GOT3 (cell line): ENCODE measurements around the gene REPS1.

Experiments
- DNase-seq: peaks from one replicate; lab custom pipeline; 2025; ENCODE audit warnings: mixed read lengths; lab: John Stamatoyannopoulos, UW

Gene REPS1

DNA sequence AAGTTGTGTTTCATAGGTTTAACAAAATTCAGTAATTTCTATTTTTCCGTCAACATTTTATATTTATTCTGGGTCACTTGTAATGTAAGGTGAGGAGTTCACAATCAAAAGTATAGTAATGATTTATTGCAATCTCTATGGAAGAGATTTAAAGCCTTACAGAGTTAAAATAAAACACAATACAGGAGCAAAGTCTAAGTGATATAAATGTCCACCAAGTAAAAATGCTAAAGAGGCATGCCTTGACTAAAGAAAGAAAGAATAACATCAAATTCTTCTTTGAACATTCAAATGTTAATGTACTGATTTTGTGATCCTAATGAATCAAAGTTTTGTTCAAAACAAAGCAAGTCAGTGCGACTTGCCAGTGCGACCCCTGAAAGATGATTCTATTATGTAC is 61.5 kb downstream of the REPS1 start:
- DNase-seq: no peak

DNA sequence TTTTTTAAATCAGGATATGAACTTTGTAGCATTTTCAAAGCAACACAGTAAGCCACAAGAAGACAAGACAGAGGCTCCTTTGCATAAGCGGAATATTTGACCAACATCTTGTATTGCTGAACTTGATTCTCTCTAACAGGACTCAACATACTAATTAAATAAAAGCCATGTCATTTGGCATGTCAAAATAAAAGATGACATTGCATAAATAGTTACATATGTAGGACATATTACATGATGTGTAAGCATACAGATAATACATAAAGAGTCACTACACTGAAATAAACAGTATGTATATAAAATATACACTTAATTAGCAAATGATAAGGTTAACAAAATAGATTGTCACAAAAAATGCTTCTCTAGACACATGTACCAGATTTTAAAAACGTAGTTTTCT is 62.2 kb downstream of the REPS1 start:
- DNase-seq: no peak

DNA sequence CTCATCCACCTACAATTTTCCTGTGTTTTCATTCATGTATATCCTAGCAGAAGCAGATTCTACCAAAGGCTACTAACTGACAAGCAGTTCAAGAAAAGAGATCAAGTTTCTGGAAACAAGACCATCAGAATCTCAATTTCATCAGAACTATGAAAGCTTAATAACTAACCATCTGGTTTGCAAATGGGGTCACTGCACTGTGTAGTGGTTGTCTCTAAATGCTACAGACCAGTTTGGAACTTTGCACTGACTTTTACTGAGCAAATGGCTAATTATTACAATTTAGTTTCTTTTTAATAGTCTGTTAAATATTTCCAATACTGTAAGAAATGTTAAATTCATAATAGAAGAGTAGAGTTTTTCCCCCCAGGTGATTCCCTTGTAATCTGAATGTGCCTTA is 64.5 kb downstream of the REPS1 start:
- no peak for DNase-seq

DNA sequence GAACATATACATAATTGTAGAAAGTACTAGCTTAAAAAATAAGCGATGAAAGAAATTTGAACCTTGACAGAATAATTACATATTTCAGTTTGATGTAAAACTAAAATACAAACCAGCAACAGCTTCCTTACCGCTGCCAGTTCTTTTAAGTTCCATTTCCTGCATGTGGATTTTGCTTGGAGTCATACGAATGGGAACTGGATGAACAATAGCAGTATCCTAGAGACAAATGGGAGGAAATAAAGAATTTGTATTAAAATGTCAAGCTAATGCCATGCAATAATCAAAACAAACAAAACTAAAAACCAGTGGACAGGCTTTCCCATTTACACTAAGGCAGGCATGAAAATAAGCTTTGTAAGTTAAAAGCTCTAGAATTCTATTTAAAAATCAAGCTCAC is 67.1 kb downstream of the REPS1 start:
- DNase-seq: no peak

DNA sequence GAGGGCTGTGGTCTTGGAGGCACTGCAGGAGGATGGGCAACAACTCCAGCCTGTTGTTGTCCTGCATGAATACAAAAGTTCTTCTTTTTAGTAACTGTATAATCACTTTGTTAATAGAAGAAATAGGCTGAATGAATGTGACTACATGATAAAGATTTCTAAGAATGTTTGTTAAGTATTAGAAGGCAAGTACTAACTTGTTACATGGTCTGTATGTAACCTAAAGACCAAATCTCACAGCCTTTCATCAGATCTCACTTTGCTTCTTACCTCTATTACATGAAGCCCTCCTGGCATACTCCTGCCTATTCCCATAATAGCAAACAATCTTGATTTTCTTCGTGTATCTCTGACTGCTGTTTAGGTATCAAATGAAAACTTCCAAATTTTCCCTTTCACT is 73.4 kb downstream of the REPS1 start:
- no peak for DNase-seq

DNA sequence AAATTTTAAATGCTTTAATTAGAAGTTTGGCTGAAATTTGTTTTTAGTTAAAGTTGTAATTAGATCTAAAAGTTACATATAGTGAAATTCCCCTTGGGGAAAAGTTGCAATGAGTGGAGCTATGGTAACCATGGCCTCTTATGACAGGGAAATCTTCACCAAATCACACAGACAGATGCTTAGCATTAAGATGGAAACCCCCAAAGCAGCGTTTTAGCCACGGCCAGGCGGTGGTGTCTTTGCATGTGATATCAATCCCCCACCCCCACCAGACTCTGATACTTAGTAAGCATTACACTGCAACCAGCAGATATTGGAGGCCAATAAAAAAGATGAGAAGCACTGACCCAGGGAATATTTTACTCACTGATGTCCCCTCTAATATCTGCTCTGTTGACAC is 75.7 kb downstream of the REPS1 start:
- DNase-seq: no peak

DNA sequence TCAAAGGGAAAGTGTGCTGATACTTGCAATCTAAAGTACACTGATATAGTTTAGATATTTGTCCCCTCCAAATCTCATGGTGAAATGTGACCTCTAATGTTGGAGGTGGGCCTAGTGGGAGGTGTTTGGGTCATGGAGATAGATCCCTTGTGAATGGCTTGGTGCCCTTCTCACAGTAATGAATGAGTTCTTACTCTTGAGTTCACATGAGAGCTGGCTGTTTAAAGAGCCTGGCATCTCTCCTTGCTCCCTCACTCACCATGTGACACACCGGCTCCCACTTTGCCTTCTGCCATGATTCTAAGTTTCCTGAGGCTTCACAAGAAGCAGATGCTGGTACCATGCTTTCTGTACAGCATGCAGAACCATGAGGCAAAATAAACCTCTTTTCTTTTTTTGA is 78.1 kb downstream of the REPS1 start:
- DNase-seq: no peak

DNA sequence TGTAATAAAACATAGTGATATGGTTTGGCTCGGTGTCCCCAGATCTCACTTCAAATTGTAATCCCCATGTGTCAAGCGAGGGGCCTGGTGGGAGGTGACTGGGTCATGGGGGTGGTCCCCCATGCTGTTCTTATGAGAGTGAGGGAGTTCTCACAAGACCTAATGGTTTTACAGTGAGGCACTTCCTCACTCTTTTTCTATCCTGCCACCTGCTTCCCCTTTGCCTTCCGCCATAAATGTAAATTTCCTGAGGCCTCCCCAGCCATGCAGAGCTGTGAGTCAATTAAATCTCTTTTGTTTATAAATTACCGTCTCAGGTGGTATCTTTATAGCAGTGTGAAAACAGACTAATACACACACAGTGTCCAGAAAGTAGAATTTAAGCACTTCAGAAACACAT is 78.5 kb downstream of the REPS1 start:
- no peak for DNase-seq

DNA sequence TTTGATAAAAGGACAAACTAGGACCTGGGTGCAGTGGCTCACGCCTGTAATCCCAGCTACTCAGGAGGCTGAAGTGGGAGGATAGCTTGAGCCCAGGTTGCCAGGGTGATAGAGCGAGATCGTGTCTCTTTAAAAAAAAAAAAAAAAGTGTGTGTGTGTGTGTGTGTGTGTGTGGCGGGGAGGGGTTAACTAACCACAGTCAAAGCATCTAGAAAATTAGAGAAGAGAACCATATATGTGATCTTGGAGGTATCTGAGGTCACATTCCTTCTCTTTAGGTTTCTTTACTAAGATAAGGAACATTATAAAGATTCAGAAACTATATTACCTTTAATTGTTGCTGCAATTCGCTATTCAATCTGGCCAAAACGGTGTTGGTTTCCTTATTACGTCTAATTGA is 80.9 kb downstream of the REPS1 start:
- DNase-seq: no peak

DNA sequence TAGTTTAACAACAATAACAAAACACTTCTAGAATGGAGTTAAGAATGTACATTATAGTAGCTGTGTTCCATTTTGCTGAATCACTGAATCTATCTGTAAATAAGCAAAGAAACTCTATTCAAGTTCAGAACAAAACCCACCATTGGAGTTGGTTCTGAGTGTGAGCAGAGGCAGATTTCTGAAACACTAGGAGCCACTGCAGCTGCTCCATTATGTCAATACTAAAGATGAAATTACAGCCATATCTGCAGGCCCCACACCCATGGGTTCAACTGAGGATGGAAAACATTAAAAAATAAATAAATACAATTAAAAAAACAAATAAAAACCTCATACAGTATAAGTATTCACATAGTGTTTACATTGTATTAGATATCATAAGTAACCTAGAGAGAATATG is 91.0 kb downstream of the REPS1 start:
- DNase-seq: no peak

DNA sequence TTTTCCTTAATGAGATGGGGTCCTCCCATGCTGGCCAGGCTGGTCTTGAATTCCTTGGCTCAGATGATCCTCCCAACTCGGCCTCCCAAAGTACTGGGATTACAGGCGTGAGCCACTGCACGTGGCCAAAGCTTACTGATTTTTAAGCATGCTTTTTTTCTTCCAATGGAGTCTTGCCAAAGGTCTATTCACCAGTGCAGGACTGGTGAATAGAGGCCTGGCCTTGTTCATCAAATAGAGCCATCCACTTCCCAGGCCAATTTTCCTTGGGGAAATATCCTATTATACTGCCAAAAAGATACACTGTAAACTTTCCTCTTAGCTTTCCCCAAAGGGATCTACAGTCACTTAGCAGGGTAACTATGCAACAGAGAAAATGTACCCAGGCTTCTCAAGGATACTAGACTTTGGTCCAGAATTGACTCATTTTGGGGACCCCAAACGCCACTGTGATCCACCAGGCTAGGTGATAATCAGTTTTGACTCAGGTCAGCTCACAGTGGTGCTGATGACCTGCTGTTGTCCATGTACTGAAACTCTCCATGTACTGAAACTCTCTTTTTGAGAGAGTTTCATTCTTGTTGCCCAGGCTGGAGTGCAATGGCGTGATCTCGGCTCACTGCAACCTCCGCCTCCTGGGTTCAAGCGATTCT is 91.8 kb downstream of the REPS1 start:
- DNase-seq: no peak

DNA sequence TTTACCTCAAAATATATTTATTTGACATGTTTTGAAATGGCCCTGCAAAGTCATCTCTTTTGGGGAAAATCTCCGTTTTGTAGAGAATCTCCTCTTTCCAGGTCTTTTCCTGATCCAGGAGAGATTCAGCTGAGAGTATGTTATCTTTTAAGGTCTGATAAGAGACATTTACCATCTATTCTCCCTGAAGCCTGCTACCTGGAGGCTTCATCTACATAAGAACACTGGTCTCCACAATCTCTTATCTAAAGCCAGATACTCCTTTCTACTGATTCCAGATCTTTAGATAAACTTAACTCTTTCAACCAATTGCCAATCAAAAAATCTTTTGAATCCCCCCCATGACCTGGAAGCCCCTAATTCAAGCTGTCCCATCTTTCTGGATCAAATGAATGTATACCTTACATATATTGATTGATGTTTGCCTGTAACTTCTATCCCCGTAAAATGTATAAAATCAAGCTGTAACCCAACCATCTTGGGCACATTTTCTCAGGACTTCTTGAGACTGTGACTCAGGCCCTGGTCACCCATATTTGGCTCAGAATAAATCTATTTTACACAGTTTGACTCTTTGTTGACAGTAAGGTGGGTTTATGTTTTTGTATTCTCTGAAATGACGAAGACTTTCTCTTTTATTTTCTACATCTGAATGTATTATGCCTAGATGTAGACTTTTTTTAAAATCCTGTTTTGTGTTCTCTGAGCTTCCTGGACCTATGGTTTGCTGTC is 96.6 kb downstream of the REPS1 start:
- no peak for DNase-seq

DNA sequence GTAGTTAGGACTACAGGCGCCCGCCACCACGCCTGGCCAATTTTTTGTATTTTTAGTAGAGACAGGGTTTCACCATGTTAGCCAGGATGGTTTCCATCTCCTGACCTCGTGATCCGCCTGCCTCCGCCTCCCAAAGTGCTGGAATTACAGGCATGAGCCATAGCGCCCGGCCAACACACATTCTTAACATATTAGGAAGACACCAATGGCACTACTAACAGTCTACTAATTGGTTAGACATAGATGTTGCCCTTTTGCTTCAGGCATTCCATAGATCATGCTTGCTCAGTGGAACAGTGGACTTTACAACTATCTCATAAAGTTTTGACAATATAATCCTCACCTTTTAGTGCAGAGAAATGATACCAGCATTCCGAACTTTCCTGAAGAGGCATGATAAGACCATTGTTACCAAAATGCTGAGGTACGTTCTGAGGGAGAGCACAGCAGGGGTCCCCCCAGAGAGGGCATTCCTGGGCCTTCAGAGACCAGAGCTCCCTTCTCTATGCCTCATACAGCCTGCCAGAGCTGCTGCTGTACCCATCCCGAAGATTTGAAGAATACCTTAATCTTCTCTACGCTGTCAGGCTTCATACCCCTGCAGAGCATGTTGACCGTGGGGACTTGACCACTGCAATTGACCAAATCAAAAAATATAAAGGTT is 102.8 kb downstream of the REPS1 start:
- no peak for DNase-seq

DNA sequence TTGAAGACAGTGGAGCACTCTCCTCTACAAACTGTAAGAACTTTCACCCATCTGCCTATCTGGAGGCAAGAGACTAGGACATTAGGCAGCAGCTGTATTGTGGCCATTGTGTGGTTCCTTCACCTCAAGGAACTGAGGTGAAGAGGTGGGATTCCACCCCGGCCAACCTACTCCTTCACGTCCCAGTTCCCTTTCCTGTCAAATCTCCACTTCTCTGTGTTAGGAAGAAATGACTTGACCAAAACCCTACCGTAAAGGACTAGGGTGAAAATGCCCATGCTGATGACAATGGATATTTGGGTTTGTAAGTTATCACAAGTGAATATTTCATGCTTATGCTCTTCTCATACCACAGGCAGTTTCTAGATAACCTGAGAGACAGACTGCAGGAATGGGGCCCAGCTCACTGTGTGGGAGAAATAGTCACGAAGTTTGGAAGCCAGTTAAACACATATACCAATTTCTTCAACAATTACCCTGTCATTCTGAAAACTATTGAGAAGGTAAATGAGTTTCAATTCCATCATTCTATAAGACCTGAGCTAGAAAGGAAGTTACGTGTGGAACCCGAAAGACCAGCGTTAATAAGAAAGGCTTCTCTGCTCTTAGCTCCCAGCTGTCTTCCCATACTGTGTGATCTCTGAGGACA is 105.6 kb downstream of the REPS1 start:
- DNase-seq: no peak

DNA sequence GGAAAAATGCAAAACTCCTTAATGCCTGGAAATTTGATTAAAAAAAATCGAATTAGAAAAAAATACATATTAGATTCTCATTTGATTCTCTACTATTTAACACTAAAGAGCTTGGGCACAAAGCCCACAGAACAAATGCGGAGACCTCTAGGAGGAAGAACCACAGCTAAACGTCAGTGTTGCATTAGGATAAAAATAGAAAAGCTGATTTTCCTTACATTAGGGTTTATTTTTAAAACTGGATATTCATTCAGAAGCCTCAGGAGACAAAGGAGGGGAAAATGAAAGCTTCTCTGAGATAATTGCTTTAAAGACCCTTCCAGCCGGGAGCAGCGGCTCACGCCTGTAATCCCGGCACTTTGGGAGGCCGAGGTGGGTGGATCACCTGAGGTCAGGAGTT is 114.9 kb downstream of the REPS1 start:
- DNase-seq: no peak

DNA sequence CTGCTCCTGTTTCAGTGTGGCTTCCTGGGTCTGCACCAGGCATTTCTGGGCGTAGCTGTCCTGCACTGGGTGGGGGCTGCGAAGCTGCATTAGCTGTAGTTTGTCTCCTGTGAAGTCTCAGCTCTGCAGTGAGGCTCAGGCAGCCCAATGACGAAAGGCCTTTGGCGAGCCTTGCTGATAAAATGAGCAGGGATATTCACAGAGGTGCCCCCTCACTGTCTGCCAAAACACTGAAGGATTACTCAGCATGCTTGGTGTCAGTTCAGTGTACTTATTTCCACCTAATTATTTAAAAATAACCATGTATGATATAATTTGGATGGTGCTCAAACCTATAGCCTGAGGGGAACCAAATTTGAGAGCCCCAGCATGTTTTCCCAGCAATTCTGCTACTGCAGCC is 118.7 kb downstream of the REPS1 start:
- DNase-seq: no peak

DNA sequence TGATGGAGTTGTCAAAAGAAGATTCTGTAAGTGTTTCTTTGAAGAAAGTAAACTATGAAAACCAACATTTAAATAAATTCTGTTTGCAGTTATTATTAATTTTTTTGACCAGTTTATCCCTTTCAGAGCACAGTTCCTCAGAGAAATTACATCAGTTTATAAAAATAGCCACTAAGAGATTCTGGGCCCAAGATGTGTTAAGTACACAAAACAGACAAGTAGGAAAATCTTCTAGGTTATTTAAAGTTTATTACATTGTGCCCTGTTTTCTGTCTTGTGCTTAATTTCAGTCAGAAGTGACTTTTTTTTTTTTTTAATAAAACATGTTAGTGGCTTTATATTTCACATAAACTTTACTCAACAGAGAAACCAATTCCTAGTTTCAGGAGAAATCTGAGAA is 119.9 kb downstream of the REPS1 start:
- DNase-seq: no peak

DNA sequence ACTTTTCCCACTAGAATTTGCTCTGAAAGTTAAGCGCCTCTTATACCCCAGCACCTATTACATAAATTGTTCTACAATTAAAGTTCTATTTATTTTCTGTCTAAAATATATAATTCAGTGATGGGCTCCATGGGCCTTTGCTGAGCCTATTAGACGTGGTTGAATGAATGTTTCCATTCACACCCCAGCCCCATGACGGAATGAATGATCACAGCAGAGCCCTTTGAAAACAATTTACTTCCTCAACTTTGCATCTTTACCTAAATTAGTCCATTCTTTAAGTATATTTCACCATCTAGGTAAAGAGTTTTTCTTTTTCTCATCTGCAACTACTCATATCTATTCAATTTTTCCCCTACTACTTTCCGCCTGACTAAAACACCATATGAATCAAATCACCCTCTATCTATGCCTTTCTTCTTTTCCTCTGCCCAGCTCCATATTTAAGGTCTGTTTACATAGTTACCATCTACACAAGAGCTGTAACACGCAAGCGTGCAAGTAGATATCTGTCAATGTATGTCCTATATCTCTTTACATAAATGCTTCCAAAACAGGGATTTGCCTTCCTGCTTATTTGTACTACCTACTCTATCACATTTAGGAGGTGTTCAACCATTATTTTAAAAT is 122.5 kb downstream of the REPS1 start:
- DNase-seq: no peak

DNA sequence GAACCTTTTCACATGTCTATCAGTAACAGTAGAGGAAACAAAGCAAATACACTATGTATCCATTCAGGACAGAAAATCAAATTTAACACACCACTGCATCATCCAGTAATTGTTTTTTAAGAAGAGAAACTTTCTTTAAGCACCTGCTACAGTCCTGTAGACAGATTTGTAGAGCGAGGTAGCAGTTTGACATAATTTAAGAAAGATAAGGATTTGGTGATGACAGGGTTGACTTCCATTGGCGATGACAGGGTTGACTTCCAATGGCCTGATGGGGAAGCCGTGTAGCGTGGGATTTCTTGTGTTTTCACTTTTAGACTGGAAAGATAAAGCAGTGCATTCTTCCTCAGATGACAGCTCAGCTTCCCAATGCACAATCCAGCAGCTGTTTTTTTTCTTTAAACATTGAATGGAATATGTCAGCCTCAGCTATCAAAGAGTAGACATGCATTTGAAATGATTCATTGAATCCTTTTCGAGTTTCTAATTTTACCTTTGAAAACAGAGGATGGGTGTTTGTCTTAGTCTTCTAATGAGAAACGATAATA is 123.6 kb downstream of the REPS1 start:
- DNase-seq: no peak

DNA sequence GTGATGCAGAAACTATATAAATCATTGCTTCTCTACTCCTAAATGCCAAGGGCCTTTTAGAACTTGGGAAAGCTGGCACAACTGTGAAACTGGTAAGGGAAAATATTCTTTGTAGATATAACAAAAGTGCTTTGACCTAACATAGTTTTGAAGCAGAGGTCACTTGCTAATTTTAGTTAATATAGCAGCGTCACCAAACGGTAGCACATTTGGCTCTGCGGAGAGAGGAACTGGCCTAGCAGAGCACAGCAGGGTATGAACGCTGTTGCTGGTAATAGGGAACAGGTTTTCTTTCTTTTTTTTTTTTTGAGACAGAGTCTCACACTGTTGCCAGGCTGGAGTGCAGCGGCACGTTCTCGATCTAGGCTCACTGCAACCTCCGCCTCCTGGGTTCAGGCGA is 124.7 kb downstream of the REPS1 start:
- DNase-seq: no peak

DNA sequence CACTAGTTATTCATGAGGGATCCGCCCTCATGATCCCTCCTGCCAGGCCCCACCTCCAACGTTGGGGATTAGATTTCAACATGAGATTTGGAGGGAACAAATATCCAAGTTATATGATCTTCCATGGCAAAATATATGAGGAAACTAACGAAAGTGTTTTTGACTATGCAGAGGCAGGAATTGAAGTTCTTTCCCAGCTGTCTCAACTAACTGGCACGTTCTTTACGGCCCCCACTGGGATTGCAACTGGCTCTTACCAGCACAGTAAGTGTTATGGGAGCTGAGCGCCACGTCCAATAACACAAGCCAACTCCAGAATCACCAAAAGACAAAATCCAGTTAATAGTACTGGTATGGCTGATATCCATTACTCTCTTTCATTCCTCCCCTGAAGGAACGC is 125.6 kb downstream of the REPS1 start:
- DNase-seq: no peak

DNA sequence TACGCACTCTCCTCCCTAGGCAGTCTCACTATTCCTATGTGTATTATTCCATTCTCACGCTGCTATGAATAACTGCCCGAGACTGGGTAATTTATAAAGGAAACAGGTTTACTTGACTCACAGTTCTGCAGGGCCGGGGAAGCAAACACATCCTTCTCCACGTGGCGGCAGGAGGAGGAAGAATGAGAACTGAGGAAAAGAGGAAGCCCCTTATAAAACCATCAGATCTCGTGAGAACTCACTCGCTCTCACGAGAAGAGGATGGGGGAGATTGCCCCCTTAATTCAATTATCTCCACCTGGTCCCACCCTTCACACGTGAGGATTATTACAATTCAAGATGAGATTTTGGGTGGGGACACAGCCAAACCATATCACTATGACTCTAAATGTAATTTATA is 130.3 kb downstream of the REPS1 start:
- DNase-seq: no peak
